Gastroesophageal sphincter (tissue), 4 donors: ENCODE results near the gene NAGLU. TPM values are rescaled to one million over a fixed set of nuclear protein-coding genes. Genes with fewer than 3 reads are reported as not detected.

Source experiments
- ATAC-seq: fragments of 150-250 bp; one replicate; pipeline ENCODE4 v1.9.1; 2016; ENCODE audit warnings: mild to moderate bottlenecking, moderate library complexity
- H3K27ac ChIP-seq, 4 donors: fragments of 200-600 bp; sonication (generic) in 3 of 4; 1 replicate in 3 of 4; 2 replicates in 1 of 4; pipeline ENCODE4 v1.5.1; 2016 to 2019
- H3K27me3 ChIP-seq: fragments of 200-600 bp; sonication (generic); one replicate; pipeline ENCODE4 v1.5.1; 2019
- H3K36me3 ChIP-seq, 2 donors: fragments of 200-600 bp; sonication (generic); one replicate each; pipeline ENCODE4 v1.5.1; 2019; ENCODE audit warnings: control low read depth in 1 of 2
- H3K4me1 ChIP-seq, 3 donors: fragments of 200-600 bp; sonication (generic); 1 replicate in 2 of 3; 2 replicates in 1 of 3; pipeline ENCODE4 v1.5.1; 2016 to 2019; ENCODE audit warnings: control low read depth in 2 of 3
- H3K4me3 ChIP-seq, 2 donors: fragments of 200-600 bp; sonication (generic); one replicate each; pipeline ENCODE4 v1.5.1; 2019; ENCODE audit warnings: mild to moderate bottlenecking in 1 of 2, moderate library complexity in 1 of 2
- H3K9me3 ChIP-seq, 3 donors: fragments of 200-600 bp; sonication (generic); one replicate each; pipeline ENCODE4 v1.5.1; 2017 to 2019; ENCODE audit warnings: control low read depth in 2 of 3
- EP300 ChIP-seq: sonication (generic); formaldehyde crosslinking; IDR thresholded peaks from one replicate; pipeline ENCODE4 v1.6.1; 2017; ENCODE audit warnings: antibody characterized with exemption, mild to moderate bottlenecking
- POLR2A ChIP-seq, 2 donors: fragments of 450-650 bp; IDR thresholded peaks; one replicate each; pipeline ENCODE4 v1.6.1; 2017; ENCODE audit warnings: antibody characterized with exemption in 2 of 2, mild to moderate bottlenecking in 2 of 2, moderate library complexity in 1 of 2
- POLR2AphosphoS5 ChIP-seq: sonication (generic); formaldehyde crosslinking; IDR thresholded peaks from one replicate; pipeline ENCODE4 v1.6.1; 2017; ENCODE audit warnings: antibody characterized with exemption
- WGBS, 2 donors: methylation state at CpG; one replicate each; pipeline ENCODE4 v1.1.5; 2018; ENCODE audit warnings: low coverage in 1 of 2; 5-methylcytosine and 5-hydroxymethylcytosine counted together
- total RNA-seq, 4 donors: library from RNA; depleted of rRNA; stranded (reverse); fragments of >200 nt; gene quantifications; one replicate each; pipeline ENCODE4 v1.1.0, GENCODE V29; 2016
- TF ChIP-seq, protein P1 (sequence below), 4 experiments: fragments of 200-600 bp in 2 of 4; fragments of 450-650 bp in 2 of 4; sonication (generic) in 1 of 4; IDR thresholded peaks; one replicate each; pipeline ENCODE4 v1.5.1; 2017 to 2019; ENCODE audit warnings: antibody characterized with exemption in 4 of 4, mild to moderate bottlenecking in 2 of 4, moderate library complexity in 2 of 4

The NAGLU gene
- total RNA-seq, 4 donors from 2014 or later: 31.9 to 46.9 (median 35.7) TPM

DNA sequence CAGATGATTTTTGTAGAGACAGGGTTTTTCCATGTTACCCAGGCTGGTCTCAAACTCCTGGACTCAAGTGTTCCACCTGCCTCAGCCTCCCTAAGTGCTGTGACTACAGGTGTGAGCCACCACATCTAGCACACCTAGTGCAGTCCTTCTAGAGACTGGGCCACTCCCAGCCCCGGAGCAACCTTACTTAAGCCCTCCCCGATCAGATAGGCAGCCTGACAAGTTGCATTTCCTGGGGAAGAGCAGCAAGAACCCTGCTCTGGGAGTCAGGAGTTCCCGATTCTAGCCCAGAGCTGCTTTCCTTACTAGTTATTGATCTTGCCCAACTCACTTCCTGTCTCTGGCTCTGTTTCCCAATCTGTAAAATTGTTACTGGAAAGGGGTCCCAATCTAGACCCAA is 7.0 kb upstream of the NAGLU start:
- no peaks in the 10 kb centered on the region for H3K27me3 ChIP-seq
- H3K9me3 ChIP-seq: no peaks in the 10 kb centered on the region
- H3K4me3 ChIP-seq: no peak overlapping the region
- H3K27ac ChIP-seq: no peak overlapping the region
- no peak for ATAC-seq
- peaks cover 0 to 67% (median 23%) of the 10 kb centered on the region in 3 donors for H3K4me1 ChIP-seq
- WGBS, 2 donors: 50% methylated on average over 2 of the region's 3 CpGs; no CpG with 5 or more reads in 1 of the 2 donors
- no peaks in the 10 kb centered on the region for H3K36me3 ChIP-seq
- TF ChIP-seq POLR2AphosphoS5: no peak
- TF ChIP-seq POLR2A (IDR thresholded peaks at IDR 0.05): no peak
- no peak for TF ChIP-seq EP300
- TF ChIP-seq, protein P1, sequence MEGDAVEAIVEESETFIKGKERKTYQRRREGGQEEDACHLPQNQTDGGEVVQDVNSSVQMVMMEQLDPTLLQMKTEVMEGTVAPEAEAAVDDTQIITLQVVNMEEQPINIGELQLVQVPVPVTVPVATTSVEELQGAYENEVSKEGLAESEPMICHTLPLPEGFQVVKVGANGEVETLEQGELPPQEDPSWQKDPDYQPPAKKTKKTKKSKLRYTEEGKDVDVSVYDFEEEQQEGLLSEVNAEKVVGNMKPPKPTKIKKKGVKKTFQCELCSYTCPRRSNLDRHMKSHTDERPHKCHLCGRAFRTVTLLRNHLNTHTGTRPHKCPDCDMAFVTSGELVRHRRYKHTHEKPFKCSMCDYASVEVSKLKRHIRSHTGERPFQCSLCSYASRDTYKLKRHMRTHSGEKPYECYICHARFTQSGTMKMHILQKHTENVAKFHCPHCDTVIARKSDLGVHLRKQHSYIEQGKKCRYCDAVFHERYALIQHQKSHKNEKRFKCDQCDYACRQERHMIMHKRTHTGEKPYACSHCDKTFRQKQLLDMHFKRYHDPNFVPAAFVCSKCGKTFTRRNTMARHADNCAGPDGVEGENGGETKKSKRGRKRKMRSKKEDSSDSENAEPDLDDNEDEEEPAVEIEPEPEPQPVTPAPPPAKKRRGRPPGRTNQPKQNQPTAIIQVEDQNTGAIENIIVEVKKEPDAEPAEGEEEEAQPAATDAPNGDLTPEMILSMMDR (IDR thresholded peaks at IDR 0.05): no peak

DNA sequence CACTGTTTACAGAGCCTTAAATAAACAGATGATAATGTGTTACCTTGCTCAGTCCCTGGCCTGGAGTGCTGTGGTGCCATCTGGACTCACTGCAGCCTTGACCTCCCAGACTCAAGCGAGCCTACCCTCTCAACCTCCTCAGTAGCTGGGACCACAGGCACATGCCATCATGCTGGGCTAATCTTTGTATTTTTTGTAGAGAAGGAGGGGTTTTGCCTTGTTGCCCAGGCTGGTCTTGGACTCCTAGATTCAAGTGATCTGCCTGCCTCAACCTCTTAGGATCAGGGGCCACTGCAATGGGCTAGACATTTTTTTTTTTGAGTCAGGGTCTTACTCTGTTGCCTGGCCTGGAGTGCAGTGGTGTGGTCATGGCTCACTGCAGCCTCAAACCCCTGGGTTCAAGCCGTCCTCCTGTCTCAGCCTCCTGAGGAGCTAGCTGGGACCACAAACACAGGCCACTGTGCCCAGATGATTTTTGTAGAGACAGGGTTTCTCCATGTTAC is 5.0 kb upstream of the NAGLU start:
- Histone ChIP-seq H3K4me1 (peaks cover 0 to 65% (median 17%) of the 10 kb centered on the region in 3 donors), H3K9me3 (no peaks in the 10 kb centered on the region), H3K27me3 (no peaks in the 10 kb centered on the region), H3K27ac (peak overlapping the region in 3 of 4 donors; percentile 87 to 93 (median 88)), H3K4me3 (no peak overlapping the region), H3K36me3 (no peaks in the 10 kb centered on the region)
- TF ChIP-seq, protein P1 (IDR thresholded peaks at IDR 0.05): no peak
- TF ChIP-seq POLR2A (IDR thresholded peaks at IDR 0.05) (no peak), EP300 (no peak), POLR2AphosphoS5 (no peak)
- 100% methylated on average over 1 of the region's 2 CpGs; no CpG with 5 or more reads in 1 of the 2 donors for WGBS, 2 donors
- ATAC-seq: no peak

DNA sequence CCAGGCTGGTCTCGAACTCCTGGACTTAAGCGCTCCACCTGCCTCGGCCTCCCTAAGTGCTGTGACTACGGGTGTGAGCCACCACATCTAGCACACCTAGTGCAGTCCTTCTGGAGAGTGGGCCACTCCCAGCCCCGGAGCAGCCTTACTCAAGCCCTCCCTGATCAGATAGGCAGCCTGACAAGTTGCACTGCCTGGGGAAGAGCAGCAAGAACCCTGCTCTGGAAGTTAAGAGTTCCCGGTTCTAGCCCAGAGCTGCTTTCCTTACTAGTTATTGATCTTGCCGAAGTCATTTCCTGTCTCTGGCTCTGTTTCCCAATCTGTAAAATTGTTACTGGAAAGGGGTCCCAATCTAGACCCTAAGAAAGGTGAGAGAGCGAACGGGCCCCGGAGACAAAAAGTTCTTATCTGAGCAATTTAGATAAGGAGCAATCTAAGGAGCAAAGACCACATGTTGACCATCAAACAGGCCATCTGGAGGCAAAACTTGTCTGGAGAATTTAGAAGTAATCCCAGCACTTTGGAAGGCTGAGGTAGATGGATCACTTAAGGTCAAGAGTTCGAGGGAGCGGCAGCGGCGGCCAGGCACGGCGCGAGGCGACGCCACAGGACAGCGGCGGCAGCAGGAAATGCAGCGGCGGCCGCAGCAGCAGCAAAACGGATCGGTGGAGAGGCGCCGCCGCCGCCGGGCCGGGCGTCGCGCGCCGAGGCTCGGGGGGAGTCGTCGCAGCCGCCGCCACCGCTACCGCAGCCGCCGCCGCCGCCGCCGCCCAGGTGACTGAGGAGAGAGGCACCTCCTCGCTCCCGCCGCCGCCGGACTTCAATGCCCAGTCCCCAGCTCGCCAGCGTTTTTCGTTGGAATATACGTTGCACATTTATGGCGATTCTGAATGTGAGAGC is 4.3 kb upstream of the NAGLU start:
- TF ChIP-seq, protein P1 (IDR thresholded peaks at IDR 0.05): peak in 3 of 4 experiments; percentile 64 to 84 (median 79)
- TF ChIP-seq POLR2A (IDR thresholded peaks at IDR 0.05) (peak; percentile 35 to 49), EP300 (no peak), POLR2AphosphoS5 (peak; percentile 55)
- H3K9me3 ChIP-seq: no peaks in the 10 kb centered on the region
- peak overlapping the region; percentile 39 to 62 for H3K4me3 ChIP-seq
- no peaks in the 10 kb centered on the region for H3K36me3 ChIP-seq
- 7% methylated on average over 15 of the region's 60 CpGs; no CpG with 5 or more reads in 1 of the 2 donors for WGBS, 2 donors
- peak; percentile 38 for ATAC-seq
- H3K4me1 ChIP-seq: peaks cover 0 to 60% (median 13%) of the 10 kb centered on the region in 3 donors
- H3K27me3 ChIP-seq: no peaks in the 10 kb centered on the region
- peak overlapping the region; percentile 54 to 93 (median 88) for H3K27ac ChIP-seq

DNA sequence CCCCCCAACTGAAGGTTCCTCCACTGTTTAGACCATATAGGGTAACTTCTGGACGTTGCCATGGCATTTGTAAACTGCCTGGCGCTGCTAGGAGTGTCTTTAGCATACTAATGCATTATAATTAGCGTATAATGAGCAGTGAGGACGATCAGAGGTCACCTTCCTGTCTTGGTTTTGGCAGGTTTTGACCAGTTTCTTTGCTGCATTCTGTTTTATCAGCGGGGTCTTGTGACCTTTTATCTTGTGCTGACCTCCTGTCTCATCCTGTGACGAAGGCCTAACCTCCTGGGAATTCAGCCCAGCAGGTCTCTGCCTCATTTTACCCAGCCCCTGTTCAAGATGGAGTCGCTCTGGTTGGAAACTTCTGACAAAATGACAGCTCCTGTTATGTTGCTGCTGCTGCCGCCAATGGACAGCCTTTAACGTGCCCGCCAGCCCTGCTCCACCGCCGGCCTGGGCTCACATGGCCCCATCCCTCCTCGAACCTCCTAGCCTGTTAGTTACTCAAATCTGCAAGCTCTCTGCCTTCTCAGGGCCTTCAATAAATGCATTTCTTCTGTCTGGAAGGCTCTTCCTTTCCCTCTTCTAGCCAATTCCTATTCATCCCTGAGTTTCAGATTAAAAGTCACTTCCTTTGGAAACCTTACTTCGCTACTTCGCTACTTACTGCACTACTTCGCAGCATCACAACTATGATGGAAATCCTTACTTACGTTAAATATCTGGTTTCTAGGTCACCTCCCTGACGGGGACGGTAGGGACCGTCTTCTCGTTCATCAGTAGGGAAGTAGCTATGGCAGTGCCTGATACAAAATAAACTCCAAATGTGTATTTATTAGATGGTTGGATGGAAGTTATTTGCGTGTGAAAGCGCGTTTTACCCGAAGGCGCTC is 640 bp upstream of the NAGLU start:
- no peaks in the 10 kb centered on the region for H3K9me3 ChIP-seq
- H3K27me3 ChIP-seq: no peaks in the 10 kb centered on the region
- H3K27ac ChIP-seq: peak overlapping the region; percentile 82 to 99 (median 95)
- H3K4me3 ChIP-seq: peak overlapping the region; percentile 29 to 83
- no peak for TF ChIP-seq POLR2A (IDR thresholded peaks at IDR 0.05)
- TF ChIP-seq, protein P1 (IDR thresholded peaks at IDR 0.05): no peak
- no peak for TF ChIP-seq EP300
- TF ChIP-seq POLR2AphosphoS5: no peak
- peaks cover 0 to 55% (median 13%) of the 10 kb centered on the region in 3 donors for H3K4me1 ChIP-seq
- ATAC-seq: no peak
- H3K36me3 ChIP-seq: peaks cover 0 to 24% of the 10 kb centered on the region in 2 donors
- 33 to 48% methylated on average over 17 to 20 of the region's 26 CpGs for WGBS, 2 donors
